Stomach (tissue), 4 donors: Measurements from ENCODE around the gene BBS4.

Experiments
- CTCF ChIP-seq, 7 experiments: fragments of 450-650 bp in 4 of 7; fragments of 200-600 bp in 3 of 7; sonication (generic) in 3 of 7; IDR thresholded peaks; one replicate each; pipeline ENCODE4 v1.5.1; 2016 to 2019; ENCODE audit warnings: antibody characterized with exemption in 7 of 7, control low read depth in 2 of 7, mild to moderate bottlenecking in 1 of 7
- EP300 ChIP-seq: sonication (generic); formaldehyde crosslinking; IDR thresholded peaks from one replicate; pipeline ENCODE4 v1.6.1; 2017; ENCODE audit warnings: antibody characterized with exemption
- POLR2A ChIP-seq, 4 donors: fragments of 450-650 bp; IDR thresholded peaks; one replicate each; pipeline ENCODE4 v1.6.1; 2016; ENCODE audit warnings: antibody characterized with exemption in 4 of 4, control low read depth in 2 of 4, mild to moderate bottlenecking in 1 of 4, moderate library complexity in 1 of 4
- POLR2AphosphoS5 ChIP-seq, 3 donors: sonication (generic); formaldehyde crosslinking; IDR thresholded peaks; one replicate each; pipeline ENCODE4 v1.6.1; 2016; ENCODE audit warnings: antibody characterized with exemption in 3 of 3

GRCh38 chr15:72685925-72686794 is at the start of gene BBS4, which contains the start of gene HIGD2B:
- TF ChIP-seq CTCF (IDR thresholded peaks at IDR 0.05) (no peak), POLR2A (IDR thresholded peaks at IDR 0.05) (no peak), EP300 (no peak), POLR2AphosphoS5 (IDR thresholded peaks at IDR 0.05) (peak; percentile 59 to 92 (median 83))
